NCI-H1105 treated with DMSO at 0.1 percent for 48 hours (cell line): Measurements from ENCODE around the gene NSDHL.

ENCODE experiments used
- DNase-seq: peaks from one replicate; lab custom pipeline; 2025; lab: John Stamatoyannopoulos, UW

The NSDHL gene

GRCh38 chrX:152915541-152916241 lies 84.8 kb downstream of the NSDHL start:
- no peak for DNase-seq

GRCh38 chrX:152917656-152918579 lies 87.1 kb downstream of the NSDHL start:
- no peak for DNase-seq

GRCh38 chrX:152918707-152919106 lies 87.8 kb downstream of the NSDHL start:
- no peak for DNase-seq
